A549 (cell line): ENCODE results near the gene ING2. TPM values are rescaled to one million over a fixed set of nuclear protein-coding genes. Genes with fewer than 3 reads are reported as not detected.

Experiments used
- ATAC-seq, 2 experiments: fragments of 200-7000 bp in 1 of 2; fragments of >200 bp in 1 of 2; cut with Nextera tagmentation in 1 of 2; cut with Tn5 transposase in 1 of 2; 3 replicates each; pipeline versions ENCODE4 v1.8.0 to v1.9.1; 2018 to 2020; ENCODE audit warnings: mild to moderate bottlenecking in 1 of 2, moderate library complexity in 1 of 2
- CTCF ChIA-PET: fragments of 300-600 bp; sonication (Branson Sonifier 250); formaldehyde crosslinking; extraction: SDS; loops from one replicate; lab custom pipeline; 2021; ENCODE audit warnings: antibody characterized with exemption, inconsistent platforms; lab: Yijun Ruan, JAX
- POLR2A ChIA-PET: fragments of 350-600 bp; formaldehyde crosslinking; extraction: SDS; loops from one replicate; lab custom pipeline; 2021; ENCODE audit warnings: antibody characterized with exemption, inconsistent platforms; lab: Yijun Ruan, JAX
- DNase-seq, 2 experiments: peaks; one replicate each; pipeline versions ENCODE4 v3.0.0 to v3.0.0-alpha.2; 2011 to 2016; ENCODE audit warnings: low read depth in 1 of 2, low spot score in 1 of 2
- FAIRE-seq: peaks from 2 replicates; lab custom pipeline; 2011; peaks lifted over from hg19 to GRCh38; lab: Jason Lieb, UNC
- H3K27ac ChIP-seq, 2 experiments: fragments of >200 bp; sonication (Bioruptor Twin); formaldehyde crosslinking; 3 replicates each; pipeline ENCODE4 v1.5.1; 2016 to 2017
- H3K4me1 ChIP-seq: fragments of >200 bp; sonication (Bioruptor Twin); formaldehyde crosslinking; 3 replicates; pipeline ENCODE4 v1.6.1; 2016
- H3K4me2 ChIP-seq: fragments of >200 bp; sonication (Bioruptor Twin); formaldehyde crosslinking; 3 replicates; pipeline ENCODE4 v1.6.1; 2016
- H3K4me3 ChIP-seq: fragments of >200 bp; sonication (Bioruptor Twin); formaldehyde crosslinking; 3 replicates; pipeline ENCODE4 v1.5.1; 2016
- H3K9me3 ChIP-seq: fragments of >200 bp; sonication (Bioruptor Twin); formaldehyde crosslinking; 3 replicates; pipeline ENCODE4 v1.6.1; 2016
- CEBPB ChIP-seq, 2 experiments: fragments of >200 bp in 1 of 2; sonication (Bioruptor Twin) in 1 of 2; formaldehyde crosslinking in 1 of 2; IDR thresholded peaks; 2 replicates each; pipeline ENCODE4 v1.6.1; 2012 to 2016
- EP300 ChIP-seq, 2 experiments: fragments of >200 bp; sonication (Bioruptor Twin); formaldehyde crosslinking; IDR thresholded peaks; 2 replicates in 1 of 2; 3 replicates in 1 of 2; pipeline ENCODE4 v1.6.1; 2016 to 2017
- FOSB ChIP-seq: fragments of 250-450 bp; sonication (Bioruptor Pico); IDR thresholded peaks from 2 replicates; pipeline ENCODE4 v1.5.0; 2020; ENCODE audit warnings: mild to moderate bottlenecking, moderate library complexity
- FOSL2 ChIP-seq, 2 experiments: fragments of 450-650 bp in 1 of 2; fragments of >200 bp in 1 of 2; sonication (Bioruptor Twin) in 1 of 2; formaldehyde crosslinking; IDR thresholded peaks; 2 replicates each; pipeline versions ENCODE4 v1.5.0 to v1.6.1; 2016 to 2020; ENCODE audit warnings: mild to moderate bottlenecking in 1 of 2, moderate library complexity in 1 of 2
- HDAC2 ChIP-seq: fragments of 200-600 bp; sonication (generic); IDR thresholded peaks from 2 replicates; pipeline ENCODE4 v1.6.1; 2016
- HES2 ChIP-seq: fragments of >200 bp; sonication (Bioruptor Twin); formaldehyde crosslinking; IDR thresholded peaks from 2 replicates; pipeline ENCODE4 v1.6.1; 2016
- HMGXB4 ChIP-seq: fragments of 250-450 bp; sonication (Bioruptor Pico); IDR thresholded peaks from 2 replicates; pipeline ENCODE4 v1.5.0; 2021; ENCODE audit warnings: mild to moderate bottlenecking, moderate library complexity, borderline replicate concordance
- HOXA7 ChIP-seq: fragments of 250-450 bp; sonication (Bioruptor Pico); IDR thresholded peaks from 2 replicates; pipeline ENCODE4 v1.5.0; 2020; ENCODE audit warnings: mild to moderate bottlenecking, moderate library complexity
- HOXB13 ChIP-seq: fragments of 250-450 bp; sonication (Bioruptor Pico); IDR thresholded peaks from 2 replicates; pipeline ENCODE4 v1.5.0; 2020; ENCODE audit warnings: low read depth, mild to moderate bottlenecking, moderate library complexity
- KDM1A ChIP-seq: fragments of 200-600 bp; sonication (generic); IDR thresholded peaks from 2 replicates; pipeline ENCODE4 v1.6.1; 2016; ENCODE audit warnings: low read depth, mild to moderate bottlenecking
- MAZ ChIP-seq: fragments of 150-350 bp; IDR thresholded peaks from 2 replicates; pipeline ENCODE4 v1.6.1; 2014; ENCODE audit warnings: antibody characterized with exemption, low read depth, low read length, borderline replicate concordance
- MYC ChIP-seq: IDR thresholded peaks from 2 replicates; pipeline ENCODE4 v1.6.1; 2012; ENCODE audit warnings: mild to moderate bottlenecking, inconsistent platforms, low read length, improper control_type of control experiment, borderline replicate concordance
- NFE2L2 ChIP-seq: fragments of 150-350 bp; conservative IDR thresholded peaks from 2 replicates; pipeline ENCODE4 v1.6.1; 2014; ENCODE audit warnings: low read length
- NR3C1 ChIP-seq: fragments of >200 bp; sonication (Bioruptor Twin); formaldehyde crosslinking; IDR thresholded peaks from 3 replicates; pipeline ENCODE4 v1.6.1; 2017
- PBX3 ChIP-seq: IDR thresholded peaks from 2 replicates; pipeline ENCODE4 v1.6.1; 2012
- RAD21 ChIP-seq, 2 experiments: fragments of >200 bp in 1 of 2; sonication (Bioruptor Twin) in 1 of 2; formaldehyde crosslinking in 1 of 2; IDR thresholded peaks in 1 of 2; conservative IDR thresholded peaks in 1 of 2; 2 replicates in 1 of 2; 3 replicates in 1 of 2; pipeline ENCODE4 v1.6.1; 2012 to 2018; ENCODE audit warnings: inconsistent platforms in 1 of 2
- RCOR1 ChIP-seq: fragments of 150-350 bp; IDR thresholded peaks from 2 replicates; pipeline ENCODE4 v1.6.1; 2014; ENCODE audit warnings: antibody characterized with exemption, low read length, low read depth
- RNF2 ChIP-seq: fragments of 200-600 bp; sonication (generic); IDR thresholded peaks from 2 replicates; pipeline ENCODE4 v1.6.1; 2016; ENCODE audit warnings: low read depth, mild to moderate bottlenecking, antibody characterized with exemption, moderate library complexity, borderline replicate concordance
- TFCP2L1 ChIP-seq: fragments of 250-450 bp; sonication (Bioruptor Pico); IDR thresholded peaks from 2 replicates; pipeline ENCODE4 v1.5.0; 2021; ENCODE audit warnings: mild to moderate bottlenecking
- WGBS: methylation state at CpG from one replicate; pipeline ENCODE4 v1.1.6; 2017; ENCODE audit errors: missing lambda C conversion rate; 5-methylcytosine and 5-hydroxymethylcytosine counted together
- polyA plus RNA-seq, 4 experiments: library from polyadenylated mRNA; depleted of rRNA in 3 of 4; stranded (reverse); fragments of >200 nt; fragmentation: RNase III in 1 of 4; extraction: RNeasy Plus Mini Kit Qiagen cat#74134 plus additional on column Dnase treatment in 1 of 4; gene quantifications; 2 replicates in 3 of 4; 3 replicates in 1 of 4; pipeline ENCODE4 v1.2.3, GENCODE V29; 2011 to 2017
- TF ChIP-seq, protein P1 (sequence below): fragments of >200 bp; sonication (Bioruptor Twin); formaldehyde crosslinking; IDR thresholded peaks from 3 replicates; pipeline ENCODE4 v1.5.1; 2016
- TF ChIP-seq, protein P2 (sequence below): fragments of 200-600 bp; sonication (generic); IDR thresholded peaks from 2 replicates; pipeline ENCODE4 v1.6.1; 2016; ENCODE audit warnings: antibody characterized with exemption, mild to moderate bottlenecking, moderate library complexity

The ING2 gene
- polyA plus RNA-seq, 2 of the 4 experiments (the other 2 are of a cell fraction) = 14.8 to 16.9 TPM

GRCh38 chr4:183469285-183469684, 35.6 kb upstream of the ING2 start:
- H3K27ac ChIP-seq = peak overlapping the region; percentile 35 to 36; a peak in 3 of 6 replicates

GRCh38 chr4:183469936-183470335, 34.9 kb upstream of the ING2 start:
- H3K4me1 ChIP-seq = peaks cover 15% of the 10 kb centered on the region
- POLR2A ChIA-PET = no interaction called here
- TF ChIP-seq MAZ (no peak), HMGXB4 (no peak)
- no peak overlapping the region for H3K4me3 ChIP-seq
- WGBS = 41% methylated on average over 2 of the region's 2 CpGs
- no peak for FAIRE-seq
- H3K4me2 ChIP-seq = no peak overlapping the region
- no peak for ATAC-seq
- H3K9me3 ChIP-seq = no peaks in the 10 kb centered on the region
- CTCF ChIA-PET = interaction anchor here (0.6 to 1.6 kb wide), 5 partner anchors 10 to 133 kb away, joined by 3 to 4 read pairs (median 4); partner anchors contain the start of gene CDKN2AIP
- H3K27ac ChIP-seq = peak overlapping the region in 1 of 2 experiments; percentile 46; a peak in 1 of 6 replicates
- DNase-seq = no peak

More at GRCh38 chr4:183469285-183469684, 35.6 kb upstream of the ING2 start:
- H3K4me1 ChIP-seq = peaks cover 15% of the 10 kb centered on the region
- no peak for FAIRE-seq
- H3K4me2 ChIP-seq = peak overlapping the region; percentile 70; the same call in 2 of the 3 replicates
- no peak overlapping the region for H3K4me3 ChIP-seq
- H3K9me3 ChIP-seq = no peaks in the 10 kb centered on the region
- no peak for TF ChIP-seq MAZ
- no peak for TF ChIP-seq NR3C1
- TF ChIP-seq PBX3 = no peak
- no peak for TF ChIP-seq RCOR1
- no peak for TF ChIP-seq KDM1A
- TF ChIP-seq TFCP2L1 = no peak
- TF ChIP-seq, protein P1, sequence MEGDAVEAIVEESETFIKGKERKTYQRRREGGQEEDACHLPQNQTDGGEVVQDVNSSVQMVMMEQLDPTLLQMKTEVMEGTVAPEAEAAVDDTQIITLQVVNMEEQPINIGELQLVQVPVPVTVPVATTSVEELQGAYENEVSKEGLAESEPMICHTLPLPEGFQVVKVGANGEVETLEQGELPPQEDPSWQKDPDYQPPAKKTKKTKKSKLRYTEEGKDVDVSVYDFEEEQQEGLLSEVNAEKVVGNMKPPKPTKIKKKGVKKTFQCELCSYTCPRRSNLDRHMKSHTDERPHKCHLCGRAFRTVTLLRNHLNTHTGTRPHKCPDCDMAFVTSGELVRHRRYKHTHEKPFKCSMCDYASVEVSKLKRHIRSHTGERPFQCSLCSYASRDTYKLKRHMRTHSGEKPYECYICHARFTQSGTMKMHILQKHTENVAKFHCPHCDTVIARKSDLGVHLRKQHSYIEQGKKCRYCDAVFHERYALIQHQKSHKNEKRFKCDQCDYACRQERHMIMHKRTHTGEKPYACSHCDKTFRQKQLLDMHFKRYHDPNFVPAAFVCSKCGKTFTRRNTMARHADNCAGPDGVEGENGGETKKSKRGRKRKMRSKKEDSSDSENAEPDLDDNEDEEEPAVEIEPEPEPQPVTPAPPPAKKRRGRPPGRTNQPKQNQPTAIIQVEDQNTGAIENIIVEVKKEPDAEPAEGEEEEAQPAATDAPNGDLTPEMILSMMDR = no peak
- no peak for TF ChIP-seq HDAC2
- no peak for TF ChIP-seq NFE2L2
- TF ChIP-seq RAD21 (conservative IDR thresholded peaks at IDR 0.05 in 1 of 2, IDR thresholded peaks at IDR 0.05 in 1 of 2) = no peak
- TF ChIP-seq FOSL2 (IDR thresholded peaks at IDR 0.05) = no peak
- TF ChIP-seq FOSL2 (CRISPR knock-in tag; IDR thresholded peaks at IDR 0.05) = no peak
- no peak for TF ChIP-seq HOXB13 (CRISPR knock-in tag)
- TF ChIP-seq MYC = no peak
- TF ChIP-seq FOSB (CRISPR knock-in tag) = no peak
- no peak for TF ChIP-seq RNF2
- TF ChIP-seq, protein P2, sequence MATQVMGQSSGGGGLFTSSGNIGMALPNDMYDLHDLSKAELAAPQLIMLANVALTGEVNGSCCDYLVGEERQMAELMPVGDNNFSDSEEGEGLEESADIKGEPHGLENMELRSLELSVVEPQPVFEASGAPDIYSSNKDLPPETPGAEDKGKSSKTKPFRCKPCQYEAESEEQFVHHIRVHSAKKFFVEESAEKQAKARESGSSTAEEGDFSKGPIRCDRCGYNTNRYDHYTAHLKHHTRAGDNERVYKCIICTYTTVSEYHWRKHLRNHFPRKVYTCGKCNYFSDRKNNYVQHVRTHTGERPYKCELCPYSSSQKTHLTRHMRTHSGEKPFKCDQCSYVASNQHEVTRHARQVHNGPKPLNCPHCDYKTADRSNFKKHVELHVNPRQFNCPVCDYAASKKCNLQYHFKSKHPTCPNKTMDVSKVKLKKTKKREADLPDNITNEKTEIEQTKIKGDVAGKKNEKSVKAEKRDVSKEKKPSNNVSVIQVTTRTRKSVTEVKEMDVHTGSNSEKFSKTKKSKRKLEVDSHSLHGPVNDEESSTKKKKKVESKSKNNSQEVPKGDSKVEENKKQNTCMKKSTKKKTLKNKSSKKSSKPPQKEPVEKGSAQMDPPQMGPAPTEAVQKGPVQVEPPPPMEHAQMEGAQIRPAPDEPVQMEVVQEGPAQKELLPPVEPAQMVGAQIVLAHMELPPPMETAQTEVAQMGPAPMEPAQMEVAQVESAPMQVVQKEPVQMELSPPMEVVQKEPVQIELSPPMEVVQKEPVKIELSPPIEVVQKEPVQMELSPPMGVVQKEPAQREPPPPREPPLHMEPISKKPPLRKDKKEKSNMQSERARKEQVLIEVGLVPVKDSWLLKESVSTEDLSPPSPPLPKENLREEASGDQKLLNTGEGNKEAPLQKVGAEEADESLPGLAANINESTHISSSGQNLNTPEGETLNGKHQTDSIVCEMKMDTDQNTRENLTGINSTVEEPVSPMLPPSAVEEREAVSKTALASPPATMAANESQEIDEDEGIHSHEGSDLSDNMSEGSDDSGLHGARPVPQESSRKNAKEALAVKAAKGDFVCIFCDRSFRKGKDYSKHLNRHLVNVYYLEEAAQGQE = no peak
- no peak for TF ChIP-seq HES2
- TF ChIP-seq CEBPB (IDR thresholded peaks at IDR 0.05) = no peak
- no peak for TF ChIP-seq EP300 (IDR thresholded peaks at IDR 0.05)
- no peak for TF ChIP-seq HOXA7 (CRISPR knock-in tag)
- TF ChIP-seq, all 56 proteins: peak for 0
- DNase-seq (no peak), ATAC-seq (no peak)
- CTCF ChIA-PET = interaction anchor here (0.7 to 1.6 kb wide), 5 partner anchors 13 to 134 kb away, joined by 3 to 4 read pairs (median 3); partner anchors contain the start of gene CDKN2AIP
- 62% methylated on average over 1 of the region's 1 CpG for WGBS
- POLR2A ChIA-PET = no interaction called here
